Liver (tissue), 9 donors: ENCODE data around the gene PDE10A. TPM values are rescaled to one million over a fixed set of nuclear protein-coding genes. Genes with fewer than 3 reads are reported as not detected.

Experiments
- DNase-seq: peaks from one replicate; pipeline ENCODE4 v3.0.0-alpha.2; 2017; ENCODE audit warnings: low spot score
- H3K27ac ChIP-seq, 2 donors: one replicate each; pipeline ENCODE4 v1.7.0; 2013; ENCODE audit warnings: inconsistent platforms in 2 of 2, low read length in 2 of 2, control low read depth in 1 of 2, low read depth in 1 of 2, mild to moderate bottlenecking in 1 of 2
- H3K27me3 ChIP-seq, 4 donors: one replicate each; pipeline versions ENCODE4 v1.6.1 to v1.7.0; 2013; ENCODE audit warnings: low read length in 3 of 4, inconsistent platforms in 1 of 4, mild to moderate bottlenecking in 1 of 4, moderate library complexity in 1 of 4; ENCODE audit not compliant: control insufficient read depth in 4 of 4, insufficient read depth in 4 of 4
- H3K36me3 ChIP-seq, 4 donors: one replicate each; pipeline versions ENCODE4 v1.6.1 to v1.7.0; 2013; ENCODE audit warnings: low read length in 3 of 4, mild to moderate bottlenecking in 3 of 4, low read depth in 1 of 4, moderate library complexity in 1 of 4; ENCODE audit not compliant: control insufficient read depth in 4 of 4, insufficient read depth in 3 of 4
- H3K4me1 ChIP-seq, 4 donors: one replicate each; pipeline versions ENCODE4 v1.6.1 to v1.7.0; 2013; ENCODE audit warnings: low read length in 3 of 4, mild to moderate bottlenecking in 3 of 4, moderate library complexity in 1 of 4; ENCODE audit not compliant: control insufficient read depth in 4 of 4, insufficient read depth in 4 of 4
- H3K4me3 ChIP-seq, 3 donors: one replicate each; pipeline versions ENCODE4 v1.6.1 to v1.7.0; 2013; ENCODE audit warnings: low read length in 3 of 3, control low read depth in 1 of 3, low read depth in 1 of 3, mild to moderate bottlenecking in 1 of 3
- H3K9ac ChIP-seq, 2 donors: one replicate each; pipeline ENCODE4 v1.7.0; 2013; ENCODE audit warnings: low read length in 2 of 2, mild to moderate bottlenecking in 2 of 2, moderate library complexity in 2 of 2, control low read depth in 1 of 2, low read depth in 1 of 2
- H3K9me3 ChIP-seq, 4 donors: one replicate each; pipeline versions ENCODE4 v1.6.1 to v1.7.0; 2013; ENCODE audit warnings: low read length in 3 of 4; ENCODE audit not compliant: control insufficient read depth in 4 of 4
- EGR1 ChIP-seq, 2 donors: IDR thresholded peaks; 2 replicates each; pipeline ENCODE4 v1.6.1; 2016 to 2018; ENCODE audit warnings: antibody characterized with exemption in 2 of 2, low read depth in 2 of 2
- FOXA1 ChIP-seq: IDR thresholded peaks from 2 replicates; pipeline ENCODE4 v1.6.1; 2016; ENCODE audit warnings: antibody characterized with exemption
- FOXA2 ChIP-seq: IDR thresholded peaks from 2 replicates; pipeline ENCODE4 v1.6.1; 2016; ENCODE audit warnings: antibody characterized with exemption
- GABPA ChIP-seq, 2 donors: IDR thresholded peaks in 1 of 2; conservative IDR thresholded peaks in 1 of 2; 2 replicates each; pipeline ENCODE4 v1.6.1; 2016; ENCODE audit warnings: antibody characterized with exemption in 2 of 2, mild to moderate bottlenecking in 1 of 2, moderate library complexity in 1 of 2
- HNF4A ChIP-seq, 2 donors: conservative IDR thresholded peaks; 2 replicates each; pipeline ENCODE4 v1.6.1; 2016; ENCODE audit warnings: antibody characterized with exemption in 2 of 2, mild to moderate bottlenecking in 2 of 2
- HNF4G ChIP-seq: IDR thresholded peaks from 2 replicates; pipeline ENCODE4 v1.6.1; 2016; ENCODE audit warnings: antibody characterized with exemption
- JUND ChIP-seq, 2 donors: IDR thresholded peaks; 2 replicates each; pipeline ENCODE4 v1.6.1; 2016; ENCODE audit warnings: antibody characterized with exemption in 2 of 2
- RAD21 ChIP-seq, 2 donors: IDR thresholded peaks; 2 replicates each; pipeline ENCODE4 v1.6.1; 2016; ENCODE audit warnings: antibody characterized with exemption in 2 of 2, mild to moderate bottlenecking in 2 of 2
- RXRA ChIP-seq, 2 donors: IDR thresholded peaks; 2 replicates each; pipeline ENCODE4 v1.6.1; 2017 to 2018; ENCODE audit warnings: antibody characterized with exemption in 2 of 2, mild to moderate bottlenecking in 1 of 2
- SP1 ChIP-seq: IDR thresholded peaks from 2 replicates; pipeline ENCODE4 v1.6.1; 2018; ENCODE audit warnings: antibody characterized with exemption, mild to moderate bottlenecking
- YY1 ChIP-seq: IDR thresholded peaks from 2 replicates; pipeline ENCODE4 v1.6.1; 2016; ENCODE audit warnings: antibody characterized with exemption, mild to moderate bottlenecking
- WGBS: extraction: QIAGEN DNeasy Blood & Tissue Kit; methylation state at CpG from one replicate; pipeline ENCODE4 v1.1.7; 2013; 5-methylcytosine and 5-hydroxymethylcytosine counted together
- polyA plus RNA-seq, 2 donors: library from polyadenylated mRNA; stranded (reverse) in 1 of 2; unstranded in 1 of 2; fragments of 200-250 nt in 1 of 2; fragments of >200 nt in 1 of 2; fragmentation: Nextera tagmentation in 1 of 2; extraction: Ambion mirVana in 1 of 2; gene quantifications; one replicate each; pipeline versions ENCODE4 v1.2.1 to v1.2.3, GENCODE V29; 2013 to 2015
- total RNA-seq, 2 donors: library from RNA; depleted of rRNA; stranded (reverse); fragments of >200 nt; gene quantifications; one replicate each; pipeline ENCODE4 v1.2.3, GENCODE V29; 2014
- TF ChIP-seq, protein P1 (sequence below): IDR thresholded peaks from 2 replicates; pipeline ENCODE4 v1.6.1; 2016; ENCODE audit warnings: antibody characterized with exemption
- TF ChIP-seq, protein P2 (sequence below): fragments of 150-350 bp; IDR thresholded peaks from 2 replicates; pipeline ENCODE4 v1.5.1; 2017; ENCODE audit warnings: improper control_type of control experiment, low read depth, low read length; ENCODE audit not compliant: missing input control
- donor health status: healthy.
- donor health status: healthy.
- donor health status: healthy.
- donor health status: healthy.
- donor health status: healthy.

Gene PDE10A
- total and polyA plus RNA-seq, 4 donors = 0.20 to 1.7 (median 0.47) TPM

DNA sequence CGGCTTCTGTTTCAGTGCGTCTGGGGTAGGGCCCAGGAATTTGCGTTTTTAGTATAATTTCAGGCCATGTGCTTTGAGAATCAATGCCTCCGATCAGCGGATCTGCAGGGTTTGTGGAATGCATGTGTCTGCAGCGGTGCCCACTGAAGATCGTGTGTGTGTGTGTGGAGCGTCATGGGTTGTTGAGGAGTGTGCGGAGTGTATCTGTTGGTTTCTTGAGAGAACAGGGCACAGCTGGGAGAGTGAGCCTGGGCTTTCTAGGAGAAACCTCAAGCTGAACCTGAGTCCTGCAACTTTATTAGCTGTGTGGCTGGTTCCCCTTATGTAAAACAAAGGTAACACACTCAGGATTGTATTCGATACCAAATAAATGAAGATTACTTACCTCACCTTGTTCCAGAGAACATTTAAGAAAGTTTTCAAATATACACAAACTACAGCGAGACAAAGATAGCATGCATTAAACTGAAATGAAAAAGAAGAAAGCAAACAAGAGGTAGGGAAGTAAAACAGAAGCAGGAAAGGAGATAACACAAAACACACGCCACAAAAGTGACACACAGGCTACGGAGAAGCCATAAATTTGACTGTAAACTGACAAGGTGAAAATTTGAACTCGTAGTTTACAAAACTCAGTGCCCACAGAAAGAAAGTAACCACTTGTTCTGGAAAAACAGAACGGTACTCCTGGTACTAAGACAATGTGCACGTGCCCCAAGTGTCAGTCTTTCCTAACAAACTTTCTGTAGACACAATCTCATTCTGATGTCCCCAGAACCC, 28.8 kb downstream of the PDE10A start:
- DNase-seq = no peak
- Histone ChIP-seq H3K9ac (no peak overlapping the region), H3K36me3 (no peaks in the 10 kb centered on the region), H3K9me3 (no peaks in the 10 kb centered on the region), H3K27me3 (peaks cover 0 to 3% (median 0%) of the 10 kb centered on the region in 4 donors), H3K4me3 (no peak overlapping the region), H3K4me1 (no peaks in the 10 kb centered on the region), H3K27ac (no peak overlapping the region)
- WGBS = 66% methylated on average over 16 of the region's 16 CpGs
- no peak for TF ChIP-seq FOXA2
- TF ChIP-seq RXRA (IDR thresholded peaks at IDR 0.05) = no peak
- TF ChIP-seq SP1 = no peak
- TF ChIP-seq JUND (IDR thresholded peaks at IDR 0.05) = no peak
- TF ChIP-seq, protein P1, sequence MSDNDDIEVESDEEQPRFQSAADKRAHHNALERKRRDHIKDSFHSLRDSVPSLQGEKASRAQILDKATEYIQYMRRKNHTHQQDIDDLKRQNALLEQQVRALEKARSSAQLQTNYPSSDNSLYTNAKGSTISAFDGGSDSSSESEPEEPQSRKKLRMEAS = no peak
- TF ChIP-seq HNF4G = no peak

DNA sequence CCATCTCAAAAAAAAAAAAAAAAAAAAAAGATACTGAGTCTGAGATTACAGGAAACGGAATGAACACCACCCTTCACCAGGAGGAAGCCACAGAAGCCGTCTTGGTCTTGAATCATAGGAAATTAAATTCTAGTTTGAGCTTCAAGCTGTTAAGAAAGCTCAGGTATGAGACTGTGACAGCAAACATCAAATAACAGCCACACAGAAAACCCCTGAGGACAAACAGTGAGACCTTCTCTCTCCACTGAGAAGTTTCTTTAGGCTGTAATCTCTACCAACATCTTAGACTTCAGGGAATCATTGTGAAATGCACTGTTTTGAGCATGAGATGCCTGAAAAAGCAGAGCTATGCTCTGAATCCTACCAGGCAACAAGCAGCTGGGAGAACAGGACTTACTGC, 30.8 kb downstream of the PDE10A start:
- Histone ChIP-seq H3K27me3 (peaks cover 0 to 3% (median 0%) of the 10 kb centered on the region in 4 donors), H3K4me1 (no peaks in the 10 kb centered on the region), H3K9ac (no peak overlapping the region), H3K36me3 (no peaks in the 10 kb centered on the region), H3K4me3 (no peak overlapping the region), H3K27ac (no peak overlapping the region), H3K9me3 (no peaks in the 10 kb centered on the region)
- 45% methylated on average over 2 of the region's 2 CpGs for WGBS
- TF ChIP-seq GABPA (IDR thresholded peaks at IDR 0.05 in 1 of 2, conservative IDR thresholded peaks at IDR 0.05 in 1 of 2) = no peak
- TF ChIP-seq, protein P1 = no peak
- TF ChIP-seq RAD21 (IDR thresholded peaks at IDR 0.05) = no peak
- no peak for TF ChIP-seq FOXA1
- TF ChIP-seq EGR1 (IDR thresholded peaks at IDR 0.05; ENCODE audit: low read depth in 2 of 2) = no peak
- no peak for TF ChIP-seq YY1
- TF ChIP-seq HNF4A (conservative IDR thresholded peaks at IDR 0.05) = no peak
- DNase-seq = no peak

DNA sequence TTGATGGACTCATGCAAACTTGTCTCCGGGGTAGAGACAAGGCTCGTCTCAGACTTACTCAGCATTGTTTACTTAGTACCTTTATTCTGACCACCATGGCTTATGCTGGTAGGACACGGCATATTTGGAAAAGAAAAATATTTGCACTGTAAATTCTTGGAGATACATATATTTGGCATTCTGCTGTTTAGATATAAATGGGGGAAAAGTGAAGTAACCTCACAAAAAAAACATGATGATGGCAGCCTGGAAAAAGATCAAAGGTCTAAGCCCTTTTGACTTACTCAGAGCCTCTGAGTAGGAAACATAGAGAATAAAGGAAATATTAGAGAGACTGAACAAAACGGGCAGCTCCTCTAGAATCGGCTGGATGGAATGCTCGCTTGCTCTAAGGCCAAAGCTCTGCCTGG, 32.5 kb downstream of the PDE10A start:
- no peak overlapping the region for H3K4me3 ChIP-seq
- H3K36me3 ChIP-seq = no peaks in the 10 kb centered on the region
- H3K27ac ChIP-seq = no peak overlapping the region
- no peak for DNase-seq
- no peaks in the 10 kb centered on the region for H3K9me3 ChIP-seq
- H3K9ac ChIP-seq = no peak overlapping the region
- WGBS = 42% methylated on average over 6 of the region's 6 CpGs
- no peak for TF ChIP-seq YY1
- TF ChIP-seq HNF4G = no peak
- TF ChIP-seq RXRA (IDR thresholded peaks at IDR 0.05) = no peak
- TF ChIP-seq, protein P2, sequence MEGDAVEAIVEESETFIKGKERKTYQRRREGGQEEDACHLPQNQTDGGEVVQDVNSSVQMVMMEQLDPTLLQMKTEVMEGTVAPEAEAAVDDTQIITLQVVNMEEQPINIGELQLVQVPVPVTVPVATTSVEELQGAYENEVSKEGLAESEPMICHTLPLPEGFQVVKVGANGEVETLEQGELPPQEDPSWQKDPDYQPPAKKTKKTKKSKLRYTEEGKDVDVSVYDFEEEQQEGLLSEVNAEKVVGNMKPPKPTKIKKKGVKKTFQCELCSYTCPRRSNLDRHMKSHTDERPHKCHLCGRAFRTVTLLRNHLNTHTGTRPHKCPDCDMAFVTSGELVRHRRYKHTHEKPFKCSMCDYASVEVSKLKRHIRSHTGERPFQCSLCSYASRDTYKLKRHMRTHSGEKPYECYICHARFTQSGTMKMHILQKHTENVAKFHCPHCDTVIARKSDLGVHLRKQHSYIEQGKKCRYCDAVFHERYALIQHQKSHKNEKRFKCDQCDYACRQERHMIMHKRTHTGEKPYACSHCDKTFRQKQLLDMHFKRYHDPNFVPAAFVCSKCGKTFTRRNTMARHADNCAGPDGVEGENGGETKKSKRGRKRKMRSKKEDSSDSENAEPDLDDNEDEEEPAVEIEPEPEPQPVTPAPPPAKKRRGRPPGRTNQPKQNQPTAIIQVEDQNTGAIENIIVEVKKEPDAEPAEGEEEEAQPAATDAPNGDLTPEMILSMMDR = no peak
- no peak for TF ChIP-seq FOXA1
- H3K4me1 ChIP-seq = no peaks in the 10 kb centered on the region
- H3K27me3 ChIP-seq = no peaks in the 10 kb centered on the region
